HCT116 (cell line): ENCODE data around the gene FIZ1.

Source experiments
- CTCF ChIP-seq, 3 experiments: fragments of 200-600 bp in 1 of 3; sonication (generic) in 1 of 3; IDR thresholded peaks in 2 of 3; conservative IDR thresholded peaks in 1 of 3; 2 replicates each; pipeline ENCODE4 v1.5.1; 2012 to 2017; ENCODE audit warnings: low read depth in 2 of 3, low read length in 2 of 3, antibody characterized with exemption in 1 of 3, borderline replicate concordance in 1 of 3, control low read depth in 1 of 3, mild to moderate bottlenecking in 1 of 3, mixed read lengths in 1 of 3, mixed run types in 1 of 3, moderate library complexity in 1 of 3; ENCODE audit not compliant: insufficient read depth in 1 of 3
- EGR1 ChIP-seq: IDR thresholded peaks from 2 replicates; pipeline ENCODE4 v1.6.1; 2012; ENCODE audit warnings: low read depth
- EZH2 ChIP-seq: fragments of 200-600 bp; sonication (generic); IDR thresholded peaks from 2 replicates; pipeline ENCODE4 v1.6.1; 2017; ENCODE audit warnings: antibody characterized with exemption, mixed run types
- POLR2A ChIP-seq: IDR thresholded peaks from 2 replicates; pipeline ENCODE4 v1.7.0; 2011; ENCODE audit warnings: borderline replicate concordance; ENCODE audit not compliant: insufficient read depth, insufficient read length; ENCODE audit errors: extremely low read depth
- POLR2AphosphoS5 ChIP-seq: IDR thresholded peaks from 2 replicates; pipeline ENCODE4 v1.6.1; 2011; ENCODE audit warnings: mild to moderate bottlenecking, low read depth, low read length, moderate library complexity
- RAD21 ChIP-seq: IDR thresholded peaks from 2 replicates; pipeline ENCODE4 v1.6.1; 2012; ENCODE audit warnings: low read depth, mild to moderate bottlenecking
- REST ChIP-seq: IDR thresholded peaks from 2 replicates; pipeline ENCODE4 v1.6.1; 2012; ENCODE audit warnings: low read depth

- no peak for TF ChIP-seq EGR1
- no peak for TF ChIP-seq POLR2AphosphoS5
- no peak for TF ChIP-seq CTCF (IDR thresholded peaks at IDR 0.05 in 2 of 3, conservative IDR thresholded peaks at IDR 0.05 in 1 of 3; ENCODE audit: borderline replicate concordance in 1 of 3, insufficient read depth in 1 of 3, low read depth in 2 of 3, low read length in 2 of 3)
- no peak for TF ChIP-seq RAD21
- TF ChIP-seq EZH2: no peak
- no peak for TF ChIP-seq POLR2A
- TF ChIP-seq REST: no peak
These were observed 3.8 kb upstream of the FIZ1 start for GRCh38 chr19:55603115-55603514.
